K562 (cell line): ENCODE measurements around the gene ZNHIT2. TPM values are rescaled to one million over a fixed set of nuclear protein-coding genes. Genes with fewer than 3 reads are reported as not detected.

Experiments used
- CCNT2 ChIP-seq: IDR thresholded peaks from 2 replicates; pipeline ENCODE4 v1.6.1; 2011; ENCODE audit warnings: borderline replicate concordance, low read depth, mild to moderate bottlenecking, moderate library complexity, mixed read lengths, low read length; ENCODE audit not compliant: insufficient read length; ENCODE audit errors: extremely low read depth
- CREB3L1 ChIP-seq: fragments of 450-650 bp; IDR thresholded peaks from 2 replicates; pipeline ENCODE4 v1.6.1; 2014; ENCODE audit warnings: low read depth, mild to moderate bottlenecking, moderate library complexity, borderline replicate concordance
- KLF1 ChIP-seq: fragments of 450-650 bp; IDR thresholded peaks from 2 replicates; pipeline ENCODE4 v1.6.1; 2016; ENCODE audit warnings: missing genetic modification characterization, missing compliant biosample characterization
- NCOA6 ChIP-seq: fragments of 450-650 bp; IDR thresholded peaks from 2 replicates; pipeline ENCODE4 v1.6.1; 2017; ENCODE audit warnings: mild to moderate bottlenecking
- NFIC ChIP-seq: fragments of 450-650 bp; IDR thresholded peaks from 2 replicates; pipeline ENCODE4 v1.6.1; 2017; ENCODE audit warnings: mild to moderate bottlenecking, inconsistent platforms
- SLC30A9 ChIP-seq: fragments of 250-450 bp; sonication (Bioruptor Pico); IDR thresholded peaks from 2 replicates; pipeline ENCODE4 v1.8.0; 2022; ENCODE audit warnings: mild to moderate bottlenecking, moderate library complexity
- SMAD3 ChIP-seq: fragments of 450-650 bp; formaldehyde crosslinking; conservative IDR thresholded peaks from 2 replicates; pipeline ENCODE4 v1.4.0; 2020; ENCODE audit warnings: mild to moderate bottlenecking
- THRAP3 ChIP-seq: fragments of 450-650 bp; IDR thresholded peaks from 2 replicates; pipeline ENCODE4 v1.6.1; 2016; ENCODE audit warnings: mild to moderate bottlenecking, inconsistent platforms, borderline replicate concordance
- ZBTB40 ChIP-seq, 2 experiments: fragments of 450-650 bp in 1 of 2; sonication (generic) in 1 of 2; formaldehyde crosslinking in 1 of 2; IDR thresholded peaks; 2 replicates each; pipeline versions ENCODE4 v1.7.1 to v1.9.0; 2016 to 2022; ENCODE audit warnings: inconsistent platforms in 1 of 2, mild to moderate bottlenecking in 1 of 2, missing genetic modification reagents in 1 of 2
- ZNF174 ChIP-seq: fragments of 250-450 bp; sonication (Bioruptor Pico); IDR thresholded peaks from 2 replicates; pipeline ENCODE4 v1.4.0; 2020; ENCODE audit warnings: mild to moderate bottlenecking
- polyA plus RNA-seq, 8 experiments: library from polyadenylated mRNA; depleted of rRNA in 4 of 8; stranded (reverse) in 5 of 8; unstranded in 3 of 8; fragments of >200 nt; fragmentation: Nextera tagmentation in 2 of 8; fragmentation: Illumina TruSeq in 1 of 8; extraction: Ambion mirVana in 2 of 8; extraction: Trizol in 1 of 8; gene quantifications; 2 replicates each; pipeline versions ENCODE4 v1.2.1 to v1.2.3, GENCODE V29; 2011 to 2014; ENCODE audit warnings: inconsistent platforms in 1 of 8, missing spikeins in 1 of 8
- total RNA-seq, 7 experiments: library from RNA; depleted of rRNA in 6 of 7; stranded (reverse); fragments of >200 nt in 6 of 7; fragmentation: Illumina TruSeq in 2 of 7; extraction: Trizol in 2 of 7; gene quantifications; 2 replicates each; pipeline versions ENCODE4 v1.2.1 to v1.2.3, GENCODE V29; 2011 to 2021; ENCODE audit warnings: low replicate concordance in 1 of 7
- TF ChIP-seq, protein P1 (sequence below): fragments of 250-450 bp; sonication (Bioruptor Pico); IDR thresholded peaks from 2 replicates; pipeline ENCODE4 v1.4.0; 2020; ENCODE audit warnings: mild to moderate bottlenecking, moderate library complexity, borderline replicate concordance

The ZNHIT2 gene
- total and polyA plus RNA-seq, 9 of the 15 experiments (the other 6 are each of a cell fraction or from before 2014, with no cell fraction given): 0.08 to 39.0 (median 2.5) TPM

DNA sequence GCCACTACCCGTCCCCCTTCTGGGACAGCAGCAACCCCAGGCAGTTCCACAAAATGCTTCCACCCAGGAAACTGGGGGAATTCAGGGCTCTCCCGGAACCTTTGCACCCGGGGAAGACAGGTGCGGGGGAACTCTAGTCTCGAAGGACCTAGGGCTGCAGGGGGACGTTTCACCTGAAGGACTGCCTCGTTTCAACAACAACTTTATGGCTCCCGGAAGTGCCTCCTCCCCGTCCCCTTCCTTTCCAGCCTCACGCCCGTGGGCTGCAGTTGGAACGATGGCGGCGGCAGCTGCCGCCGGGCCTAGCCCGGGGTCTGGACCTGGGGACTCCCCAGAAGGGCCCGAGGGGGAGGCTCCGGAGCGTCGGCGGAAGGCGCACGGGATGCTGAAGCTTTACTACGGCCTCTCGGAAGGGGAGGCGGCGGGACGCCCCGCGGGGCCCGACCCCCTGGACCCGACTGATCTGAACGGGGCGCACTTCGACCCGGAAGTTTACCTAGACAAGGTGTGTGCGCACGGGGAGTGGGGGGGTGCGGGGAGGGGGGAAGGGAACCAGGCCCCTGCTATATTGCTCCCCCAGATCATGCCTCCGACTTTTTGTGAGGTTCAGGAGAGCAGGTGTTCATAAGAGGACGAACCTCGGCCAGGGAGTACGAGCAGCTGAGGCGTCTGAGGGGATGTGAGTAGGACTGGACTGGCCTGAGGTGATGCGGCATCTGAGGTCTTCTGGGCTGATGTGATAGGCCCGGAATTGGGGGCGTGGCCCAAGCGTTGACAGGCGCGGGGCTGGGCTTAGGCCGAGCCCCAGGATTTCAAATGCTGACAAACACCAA is 21.3 kb downstream of the ZNHIT2 start, which contains the start of gene VPS51 (continued):
- TF ChIP-seq ZBTB40 (IDR thresholded peaks at IDR 0.05): peak; percentile 100
- peak; percentile 100 for TF ChIP-seq ZBTB40 (CRISPR knock-in tag; IDR thresholded peaks at IDR 0.05)
- TF ChIP-seq KLF1: peak; percentile 93
- peak; percentile 20 for TF ChIP-seq CCNT2
- TF ChIP-seq ZNF174 (CRISPR knock-in tag): no peak
- peak; percentile 81 for TF ChIP-seq CREB3L1
- peak; percentile 58; the same call in 1 of the 2 replicates for TF ChIP-seq SMAD3 (CRISPR knock-in tag)
- TF ChIP-seq, protein P1, sequence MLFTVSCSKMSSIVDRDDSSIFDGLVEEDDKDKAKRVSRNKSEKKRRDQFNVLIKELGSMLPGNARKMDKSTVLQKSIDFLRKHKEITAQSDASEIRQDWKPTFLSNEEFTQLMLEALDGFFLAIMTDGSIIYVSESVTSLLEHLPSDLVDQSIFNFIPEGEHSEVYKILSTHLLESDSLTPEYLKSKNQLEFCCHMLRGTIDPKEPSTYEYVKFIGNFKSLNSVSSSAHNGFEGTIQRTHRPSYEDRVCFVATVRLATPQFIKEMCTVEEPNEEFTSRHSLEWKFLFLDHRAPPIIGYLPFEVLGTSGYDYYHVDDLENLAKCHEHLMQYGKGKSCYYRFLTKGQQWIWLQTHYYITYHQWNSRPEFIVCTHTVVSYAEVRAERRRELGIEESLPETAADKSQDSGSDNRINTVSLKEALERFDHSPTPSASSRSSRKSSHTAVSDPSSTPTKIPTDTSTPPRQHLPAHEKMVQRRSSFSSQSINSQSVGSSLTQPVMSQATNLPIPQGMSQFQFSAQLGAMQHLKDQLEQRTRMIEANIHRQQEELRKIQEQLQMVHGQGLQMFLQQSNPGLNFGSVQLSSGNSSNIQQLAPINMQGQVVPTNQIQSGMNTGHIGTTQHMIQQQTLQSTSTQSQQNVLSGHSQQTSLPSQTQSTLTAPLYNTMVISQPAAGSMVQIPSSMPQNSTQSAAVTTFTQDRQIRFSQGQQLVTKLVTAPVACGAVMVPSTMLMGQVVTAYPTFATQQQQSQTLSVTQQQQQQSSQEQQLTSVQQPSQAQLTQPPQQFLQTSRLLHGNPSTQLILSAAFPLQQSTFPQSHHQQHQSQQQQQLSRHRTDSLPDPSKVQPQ (CRISPR knock-in tag): no peak
- no peak; the same call in 1 of the 2 replicates for TF ChIP-seq SLC30A9 (CRISPR knock-in tag)
- TF ChIP-seq NCOA6: 0 out of 2 replicates have a peak, but pooled peaks have one; percentile 61
- peak; percentile 37; the same call in 1 of the 2 replicates for TF ChIP-seq THRAP3
- peak; percentile 74 for TF ChIP-seq NFIC
